Small intestine (tissue), 7 donors: ENCODE results near the gene PLD5. TPM values are rescaled to one million over a fixed set of nuclear protein-coding genes. Genes with fewer than 3 reads are reported as not detected.

ENCODE experiments used
- DNase-seq, 2 donors: peaks; one replicate each; pipeline versions ENCODE4 v3.0.0 to v3.0.0-alpha.2; 2013
- FAIRE-seq: peaks from 2 replicates; lab custom pipeline; 2012; peaks lifted over from hg19 to GRCh38; lab: Jason Lieb, UNC
- H3K27ac ChIP-seq, 3 donors: one replicate each; pipeline ENCODE4 v1.5.1; 2013; ENCODE audit warnings: low read length in 2 of 3, mild to moderate bottlenecking in 2 of 3, control low read depth in 1 of 3, inconsistent platforms in 1 of 3, low read depth in 1 of 3, moderate library complexity in 1 of 3
- H3K27me3 ChIP-seq, 3 donors: one replicate each; pipeline ENCODE4 v1.6.1; 2013; ENCODE audit warnings: low read length in 3 of 3, inconsistent platforms in 1 of 3; ENCODE audit not compliant: control insufficient read depth in 3 of 3, insufficient read depth in 3 of 3
- H3K36me3 ChIP-seq, 3 donors: one replicate each; pipeline ENCODE4 v1.6.1; 2013; ENCODE audit warnings: low read length in 3 of 3, inconsistent platforms in 1 of 3, low read depth in 1 of 3, mild to moderate bottlenecking in 1 of 3, moderate library complexity in 1 of 3; ENCODE audit not compliant: control insufficient read depth in 3 of 3, insufficient read depth in 2 of 3
- H3K4me1 ChIP-seq, 3 donors: one replicate each; pipeline ENCODE4 v1.6.1; 2013; ENCODE audit warnings: low read length in 2 of 3, inconsistent platforms in 1 of 3, low read depth in 1 of 3, mild to moderate bottlenecking in 1 of 3, moderate library complexity in 1 of 3; ENCODE audit not compliant: control insufficient read depth in 3 of 3, insufficient read depth in 2 of 3
- H3K4me3 ChIP-seq, 3 donors: one replicate each; pipeline ENCODE4 v1.5.1; 2013; ENCODE audit warnings: low read length in 3 of 3, control low read depth in 1 of 3, inconsistent platforms in 1 of 3, low read depth in 1 of 3, mild to moderate bottlenecking in 1 of 3, moderate library complexity in 1 of 3
- H3K9me3 ChIP-seq, 2 donors: one replicate each; pipeline ENCODE4 v1.6.1; 2013; ENCODE audit warnings: low read depth in 1 of 2, low read length in 1 of 2; ENCODE audit not compliant: control insufficient read depth in 2 of 2, insufficient read depth in 1 of 2
- WGBS, 3 donors: extraction: QIAGEN DNeasy Blood & Tissue Kit; methylation state at CpG; one replicate each; pipeline ENCODE4 v1.1.7; 2013; 5-methylcytosine and 5-hydroxymethylcytosine counted together
- polyA plus RNA-seq, 4 donors: library from polyadenylated mRNA; stranded (reverse) in 3 of 4; unstranded in 1 of 4; fragments of 200-250 nt in 3 of 4; fragments of 120-200 nt in 1 of 4; gene quantifications; one replicate each; pipeline versions ENCODE4 v1.2.1 to v1.2.3, GENCODE V29; 2013
- donor health status: healthy with polysubstance abuse.
- donor health status: control.
- donor health status: control.
- donor health status: Bipolar disorder and iron deficiency.
- donor health status: healthy.

Gene PLD5
- polyA plus RNA-seq, 4 donors = 0.12 to 0.13 TPM; not detected in 2

DNA sequence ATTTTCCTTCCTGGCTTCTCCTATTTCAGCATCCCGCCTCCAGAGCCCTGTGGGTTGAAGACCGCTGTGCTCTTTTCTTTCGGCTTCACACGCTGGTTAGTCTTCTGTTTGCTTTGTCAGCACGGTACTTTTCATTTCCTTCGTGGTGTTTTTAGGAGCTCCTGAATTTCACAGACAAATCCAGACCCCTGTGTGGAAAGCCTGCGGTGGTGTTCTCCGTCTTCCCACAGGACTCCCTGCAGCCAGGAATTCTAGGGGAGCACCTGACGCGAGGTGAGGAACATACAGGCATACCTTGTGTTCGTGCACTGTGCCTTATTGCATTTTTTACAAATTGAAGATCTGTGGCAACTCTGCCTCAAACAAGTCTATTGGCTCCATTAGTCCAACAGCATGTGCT is 315.4 kb downstream of the PLD5 start:
- H3K4me3 ChIP-seq = no peak overlapping the region
- FAIRE-seq = no peak
- no peaks in the 10 kb centered on the region for H3K27me3 ChIP-seq
- no peaks in the 10 kb centered on the region for H3K36me3 ChIP-seq
- H3K4me1 ChIP-seq = peaks cover 0 to 10% (median 0%) of the 10 kb centered on the region in 3 donors
- 81 to 88% (median 81%) methylated on average over 11 of the region's 11 CpGs for WGBS, 3 donors
- DNase-seq = no peak
- H3K9me3 ChIP-seq = no peaks in the 10 kb centered on the region
- no peak overlapping the region for H3K27ac ChIP-seq

DNA sequence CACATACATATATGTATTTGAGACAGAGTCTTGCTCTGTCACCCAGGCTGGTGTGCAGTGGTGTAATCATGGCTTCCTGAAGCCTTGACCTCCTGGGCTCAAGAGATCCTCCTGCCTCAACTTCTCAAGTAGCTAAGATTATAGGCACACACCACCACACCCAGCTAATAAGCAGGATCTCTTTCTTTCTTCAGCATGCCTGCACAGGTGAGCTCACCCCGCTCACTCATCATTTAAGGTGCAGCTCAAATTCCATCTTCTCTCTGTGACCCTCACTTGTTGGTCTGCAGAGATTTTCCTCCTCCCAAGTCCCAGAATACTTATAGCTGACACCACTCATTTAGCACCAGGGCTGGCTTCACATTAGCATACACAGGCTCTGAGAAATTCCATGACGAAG is 316.5 kb downstream of the PLD5 start:
- peaks cover 0 to 10% (median 0%) of the 10 kb centered on the region in 3 donors for H3K4me1 ChIP-seq
- 73 to 92% (median 81%) methylated on average over 2 of the region's 2 CpGs for whole genome bisulfite sequencing, 3 donors
- H3K27ac ChIP-seq = no peak overlapping the region
- H3K9me3 ChIP-seq = no peaks in the 10 kb centered on the region
- no peaks in the 10 kb centered on the region for H3K36me3 ChIP-seq
- FAIRE-seq (no peak), DNase-seq (no peak)
- H3K27me3 ChIP-seq = no peaks in the 10 kb centered on the region
- no peak overlapping the region for H3K4me3 ChIP-seq

DNA sequence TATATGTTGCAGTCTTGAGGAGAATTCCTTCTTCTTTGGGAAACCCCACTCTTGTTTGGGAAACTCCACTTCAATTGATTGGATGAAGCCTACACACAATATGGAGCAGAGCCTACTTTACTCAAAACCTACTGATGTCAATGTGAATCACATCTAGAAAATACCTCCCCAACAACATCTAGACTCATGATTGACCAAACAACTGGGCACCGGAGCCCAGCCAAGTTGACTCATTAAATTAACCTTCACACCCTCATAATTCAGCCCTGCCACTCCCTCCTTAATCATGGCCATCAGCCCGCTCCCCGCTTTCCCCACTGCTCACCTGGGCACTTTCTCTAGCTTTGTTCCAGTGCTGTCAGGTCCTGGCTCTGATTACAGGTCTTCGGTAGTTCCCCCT is 317.5 kb downstream of the PLD5 start:
- DNase-seq (no peak), FAIRE-seq (no peak)
- H3K27me3 ChIP-seq = no peaks in the 10 kb centered on the region
- H3K36me3 ChIP-seq = no peaks in the 10 kb centered on the region
- peaks cover 0 to 6% (median 0%) of the 10 kb centered on the region in 3 donors for H3K4me1 ChIP-seq
- H3K4me3 ChIP-seq = no peak overlapping the region
- WGBS, 3 donors = 88 to 91% (median 89%) methylated on average over 4 of the region's 4 CpGs
- H3K9me3 ChIP-seq = no peaks in the 10 kb centered on the region
- H3K27ac ChIP-seq = no peak overlapping the region

DNA sequence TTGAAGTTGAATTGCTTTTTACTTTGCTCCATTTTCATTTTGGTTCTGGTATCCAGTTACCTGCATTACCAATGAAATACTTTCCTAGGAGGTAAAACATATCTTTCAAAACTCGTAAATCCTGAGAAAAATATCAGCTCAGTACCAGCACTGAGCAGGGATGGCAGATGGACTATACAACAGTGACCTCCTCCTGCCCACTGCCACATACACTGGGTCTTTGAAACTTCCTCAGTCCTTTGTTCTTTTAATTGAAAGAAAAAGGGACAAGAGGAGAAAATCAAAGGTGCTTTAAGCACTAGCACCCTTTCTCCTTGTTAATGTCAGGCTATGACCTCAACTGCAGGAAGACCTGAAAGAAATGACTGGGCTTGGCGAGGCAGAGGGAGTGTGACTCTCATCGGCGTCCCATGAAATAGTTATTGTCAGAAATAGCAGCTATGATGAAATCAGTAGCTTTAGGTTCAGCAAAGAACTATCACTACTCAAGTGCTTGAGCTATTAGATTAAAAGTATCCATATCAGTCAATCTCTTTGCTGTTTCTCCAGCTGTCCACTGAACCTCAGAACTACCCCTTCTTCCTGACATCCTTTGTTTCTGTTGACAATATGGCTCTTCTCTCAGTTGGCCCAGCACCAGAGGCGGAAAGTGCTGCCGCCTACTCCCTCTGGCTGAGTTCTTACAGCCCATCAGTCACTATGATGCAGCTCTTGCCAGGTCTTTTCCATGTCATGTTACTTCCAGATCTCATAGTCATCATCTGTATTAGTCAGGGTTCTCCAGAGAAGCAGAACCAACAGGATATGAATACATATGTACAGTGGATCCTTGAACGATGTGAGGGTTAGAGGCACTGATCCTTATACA is 318.6 kb downstream of the PLD5 start:
- Histone ChIP-seq H3K36me3 (no peaks in the 10 kb centered on the region), H3K4me3 (no peak overlapping the region), H3K27me3 (no peaks in the 10 kb centered on the region), H3K27ac (no peak overlapping the region), H3K4me1 (no peaks in the 10 kb centered on the region), H3K9me3 (no peaks in the 10 kb centered on the region)
- no peak for DNase-seq
- WGBS, 3 donors = 66 to 76% (median 68%) methylated on average over 7 of the region's 7 CpGs
- FAIRE-seq = no peak

DNA sequence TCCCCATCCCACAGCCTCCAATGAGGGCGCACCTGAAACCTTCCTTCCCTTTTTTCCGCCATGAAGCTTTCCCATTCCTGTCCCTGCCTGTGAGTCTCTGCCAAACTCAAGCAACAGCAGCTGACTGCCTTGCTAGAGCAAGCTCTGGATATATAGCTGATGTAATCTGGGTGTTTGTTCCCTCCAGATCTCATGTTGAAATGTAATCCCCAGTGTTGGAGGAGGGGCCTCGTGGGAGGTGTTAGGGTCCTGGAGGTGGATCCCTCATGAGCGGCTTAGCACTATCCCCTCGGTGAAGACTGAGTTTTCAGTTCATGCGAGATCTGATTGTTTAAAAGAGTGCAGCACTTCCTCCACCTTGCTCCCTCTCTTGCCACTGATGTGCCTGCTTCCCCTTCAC is 321.2 kb downstream of the PLD5 start:
- DNase-seq (no peak), FAIRE-seq (no peak)
- Histone ChIP-seq H3K4me1 (no peaks in the 10 kb centered on the region), H3K27ac (no peak overlapping the region), H3K4me3 (no peak overlapping the region), H3K9me3 (no peaks in the 10 kb centered on the region), H3K27me3 (no peaks in the 10 kb centered on the region), H3K36me3 (no peaks in the 10 kb centered on the region)
- WGBS, 3 donors = 75 to 85% (median 81%) methylated on average over 6 of the region's 6 CpGs

DNA sequence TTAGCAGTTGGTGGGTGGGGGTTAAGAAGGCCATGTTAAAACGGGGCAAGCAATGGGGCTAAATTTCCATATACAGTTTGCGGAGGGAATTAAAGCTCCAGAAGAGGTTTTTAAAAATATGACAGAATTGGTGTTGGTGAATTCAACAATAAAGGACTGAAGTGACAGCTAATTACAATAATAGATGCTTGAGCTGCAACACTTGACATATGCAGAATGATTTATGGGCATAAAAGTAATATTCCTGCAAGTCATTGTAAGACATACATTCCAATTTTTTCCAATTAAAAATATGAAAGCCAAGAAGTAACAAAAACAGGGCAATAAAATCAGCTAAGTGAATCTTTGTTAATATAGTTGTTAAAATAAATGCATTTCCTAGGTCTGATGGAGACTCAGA is 323.4 kb downstream of the PLD5 start:
- DNase-seq (no peak), FAIRE-seq (no peak)
- WGBS, 3 donors = 83 to 88% (median 85%) methylated on average over 2 of the region's 2 CpGs

DNA sequence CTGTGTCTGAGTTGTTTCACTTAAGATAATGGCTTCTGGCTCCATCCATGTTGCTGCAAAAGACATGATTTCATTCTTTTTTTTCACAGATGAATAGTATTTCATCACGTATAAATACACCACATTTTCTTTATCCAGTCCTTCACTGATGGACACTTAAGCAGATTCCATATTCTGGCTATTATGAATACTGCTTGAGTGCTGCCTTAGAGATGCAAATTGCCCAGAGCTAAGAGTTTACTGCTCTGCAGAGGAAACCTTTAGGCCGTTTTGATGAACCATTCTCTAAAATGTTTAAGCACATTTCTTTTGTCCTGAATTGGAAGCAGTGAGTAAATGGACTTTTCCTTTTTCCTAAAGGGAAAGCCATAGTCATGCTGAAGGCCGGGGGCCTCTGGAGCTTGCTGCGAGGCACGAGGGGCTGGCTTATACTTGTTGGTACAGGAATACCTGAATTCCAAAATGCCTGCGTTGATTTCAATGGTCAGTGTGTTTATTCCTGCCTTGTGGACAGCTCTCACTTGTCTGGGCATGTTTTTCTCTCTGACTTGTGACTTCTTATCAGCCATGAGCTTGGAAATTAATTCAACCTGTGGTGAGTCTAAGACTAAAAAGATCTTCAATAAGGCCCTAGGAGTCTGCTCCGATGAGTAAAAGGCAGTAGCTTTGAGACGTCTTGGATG is 324.6 kb downstream of the PLD5 start:
- DNase-seq (no peak), FAIRE-seq (no peak)
- Histone ChIP-seq H3K27me3 (peaks cover 0 to 1% (median 0%) of the 10 kb centered on the region in 3 donors), H3K4me3 (no peak overlapping the region), H3K4me1 (no peaks in the 10 kb centered on the region), H3K27ac (no peak overlapping the region), H3K9me3 (no peaks in the 10 kb centered on the region), H3K36me3 (no peaks in the 10 kb centered on the region)
- whole genome bisulfite sequencing, 3 donors = 77 to 80% (median 79%) methylated on average over 8 of the region's 8 CpGs

More for the DNA sequence above, 323.4 kb downstream of the PLD5 start:
- Histone ChIP-seq H3K36me3 (no peaks in the 10 kb centered on the region), H3K9me3 (no peaks in the 10 kb centered on the region), H3K27me3 (peaks cover 0 to under 1% (median 0%) of the 10 kb centered on the region in 3 donors), H3K4me1 (no peaks in the 10 kb centered on the region), H3K4me3 (no peak overlapping the region), H3K27ac (no peak overlapping the region)

DNA sequence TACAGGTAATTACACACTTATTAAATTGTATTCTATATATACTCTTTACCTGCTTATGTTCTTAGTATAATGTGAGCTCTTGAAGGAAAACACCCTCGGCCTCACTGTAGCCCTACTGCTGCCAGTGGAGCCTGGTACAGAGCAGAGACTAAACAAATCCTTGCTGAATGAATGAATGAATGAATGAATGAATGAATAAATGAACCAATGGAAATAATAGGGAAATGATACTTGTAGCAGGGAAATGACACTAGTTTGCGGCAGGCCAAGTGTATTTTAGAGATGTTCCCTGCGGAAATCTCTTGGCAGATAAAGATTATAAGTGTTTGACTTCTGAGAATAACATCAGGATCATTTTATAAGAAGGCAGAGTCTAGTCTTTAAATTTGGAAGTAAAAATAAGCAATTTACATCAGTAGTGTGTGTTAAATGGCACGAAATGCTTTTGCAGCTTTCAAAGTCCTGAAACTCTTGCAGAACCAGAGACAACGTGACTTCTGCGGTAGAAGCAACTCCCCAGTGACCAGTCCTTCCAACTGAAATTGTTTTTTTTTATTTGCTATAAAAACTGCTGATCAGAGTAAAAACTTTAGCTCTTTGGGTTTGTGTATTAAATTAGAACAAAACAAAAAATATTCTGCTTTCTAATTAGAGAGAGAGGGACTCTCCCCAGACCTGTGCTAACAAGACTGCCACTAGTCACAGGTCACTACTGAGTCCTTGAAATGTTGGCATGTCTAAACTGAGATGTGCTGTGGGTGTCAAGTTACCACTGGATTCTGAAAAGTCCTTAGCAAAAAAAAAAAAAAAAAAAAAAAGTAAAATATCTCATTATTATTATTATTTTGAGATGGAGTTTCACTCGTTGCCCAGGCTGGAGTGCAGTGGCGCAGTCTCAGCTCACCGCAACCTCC is 326.3 kb downstream of the PLD5 start:
- DNase-seq (no peak), FAIRE-seq (no peak)
- Histone ChIP-seq H3K27me3 (peaks cover 0 to 1% (median 0%) of the 10 kb centered on the region in 3 donors), H3K36me3 (no peaks in the 10 kb centered on the region), H3K4me3 (no peak overlapping the region), H3K4me1 (no peaks in the 10 kb centered on the region), H3K9me3 (no peaks in the 10 kb centered on the region), H3K27ac (no peak overlapping the region)
- WGBS, 3 donors = 82 to 89% (median 88%) methylated on average over 9 of the region's 9 CpGs
